ENCODE data around the gene CNOT3.

DNA sequence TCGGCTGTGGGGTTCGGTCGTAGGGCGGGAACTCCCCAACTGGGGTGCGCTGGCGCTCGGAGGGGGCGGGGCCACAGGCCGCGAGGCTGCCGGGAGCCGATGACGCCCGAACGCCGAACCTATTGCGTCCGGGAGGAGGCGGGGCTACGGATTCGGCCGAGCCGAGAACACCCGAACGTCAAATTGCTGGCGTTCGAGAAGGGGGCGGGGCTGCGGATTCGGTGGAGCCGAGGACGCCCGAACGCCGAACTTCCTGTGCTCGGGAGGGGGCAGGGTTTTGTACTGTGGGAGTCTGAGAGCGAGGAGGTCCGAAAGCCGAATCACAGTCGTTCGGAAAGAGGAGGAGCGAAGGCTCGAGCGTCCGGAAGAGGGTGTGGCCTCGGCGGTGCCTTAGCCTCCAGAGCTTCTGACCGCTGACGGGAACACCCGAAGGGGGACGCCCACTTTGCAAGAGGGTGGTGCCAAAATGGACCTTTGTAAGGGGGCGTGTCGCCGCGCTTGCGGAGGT lies 53.0 kb downstream of the CNOT3 start:
- TF ChIP-seq, protein P1, sequence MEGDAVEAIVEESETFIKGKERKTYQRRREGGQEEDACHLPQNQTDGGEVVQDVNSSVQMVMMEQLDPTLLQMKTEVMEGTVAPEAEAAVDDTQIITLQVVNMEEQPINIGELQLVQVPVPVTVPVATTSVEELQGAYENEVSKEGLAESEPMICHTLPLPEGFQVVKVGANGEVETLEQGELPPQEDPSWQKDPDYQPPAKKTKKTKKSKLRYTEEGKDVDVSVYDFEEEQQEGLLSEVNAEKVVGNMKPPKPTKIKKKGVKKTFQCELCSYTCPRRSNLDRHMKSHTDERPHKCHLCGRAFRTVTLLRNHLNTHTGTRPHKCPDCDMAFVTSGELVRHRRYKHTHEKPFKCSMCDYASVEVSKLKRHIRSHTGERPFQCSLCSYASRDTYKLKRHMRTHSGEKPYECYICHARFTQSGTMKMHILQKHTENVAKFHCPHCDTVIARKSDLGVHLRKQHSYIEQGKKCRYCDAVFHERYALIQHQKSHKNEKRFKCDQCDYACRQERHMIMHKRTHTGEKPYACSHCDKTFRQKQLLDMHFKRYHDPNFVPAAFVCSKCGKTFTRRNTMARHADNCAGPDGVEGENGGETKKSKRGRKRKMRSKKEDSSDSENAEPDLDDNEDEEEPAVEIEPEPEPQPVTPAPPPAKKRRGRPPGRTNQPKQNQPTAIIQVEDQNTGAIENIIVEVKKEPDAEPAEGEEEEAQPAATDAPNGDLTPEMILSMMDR (IDR thresholded peaks at IDR 0.05): no peak
- TF ChIP-seq POLR2A (IDR thresholded peaks at IDR 0.05): no peak

Measured in lower leg skin (tissue), 3 donors.